MM.1S (cell line): Measurements from ENCODE around the gene NCOA5.

ENCODE experiments used
- DNase-seq: peaks from one replicate; pipeline ENCODE4 v3.0.0-alpha.2; 2015
- H2AFZ ChIP-seq: fragments of 300-600 bp; sonication (generic); 2 replicates; pipeline ENCODE4 v1.6.0; 2016; ENCODE audit warnings: antibody characterized with exemption, low read length
- H3F3A ChIP-seq: fragments of 300-600 bp; sonication (generic); 2 replicates; pipeline ENCODE4 v1.6.1; 2016; ENCODE audit warnings: mild to moderate bottlenecking, antibody characterized with exemption, low read length, moderate library complexity, mixed read lengths; ENCODE audit not compliant: insufficient read depth
- H3K27ac ChIP-seq: fragments of 300-600 bp; sonication (generic); 2 replicates; pipeline ENCODE4 v1.5.1; 2016; ENCODE audit warnings: mild to moderate bottlenecking, low read length
- H3K27me3 ChIP-seq: fragments of 300-600 bp; sonication (generic); replicated peaks from 2 replicates; pipeline ENCODE4 v1.6.0; 2016; ENCODE audit warnings: low read length; ENCODE audit not compliant: insufficient read depth
- H3K36me3 ChIP-seq: fragments of 300-600 bp; sonication (generic); replicated peaks from 2 replicates; pipeline ENCODE4 v1.6.1; 2016; ENCODE audit warnings: mild to moderate bottlenecking, low read length, mixed read lengths; ENCODE audit not compliant: insufficient read depth
- H3K4me1 ChIP-seq: fragments of 300-600 bp; sonication (generic); 2 replicates; pipeline ENCODE4 v1.6.1; 2016; ENCODE audit warnings: low read length, mixed read lengths
- H3K4me2 ChIP-seq: fragments of 300-600 bp; sonication (generic); 2 replicates; pipeline ENCODE4 v1.6.0; 2016; ENCODE audit warnings: low read depth, low read length
- H3K4me3 ChIP-seq: fragments of 300-600 bp; sonication (generic); 2 replicates; pipeline ENCODE4 v1.5.1; 2016; ENCODE audit warnings: low read length, mixed read lengths
- H3K79me2 ChIP-seq: fragments of 300-600 bp; sonication (generic); 2 replicates; pipeline ENCODE4 v1.6.1; 2016; ENCODE audit warnings: mixed run types, low read length, mixed read lengths
- H3K9ac ChIP-seq: fragments of 300-600 bp; sonication (generic); 2 replicates; pipeline ENCODE4 v1.6.1; 2016; ENCODE audit warnings: low read length, mixed read lengths
- H3K9me2 ChIP-seq: fragments of 300-600 bp; sonication (generic); replicated peaks from 2 replicates; pipeline ENCODE4 v1.6.1; 2016; ENCODE audit warnings: mild to moderate bottlenecking, low read length, mixed read lengths; ENCODE audit not compliant: insufficient read depth
- H3K9me3 ChIP-seq: fragments of 300-600 bp; sonication (generic); replicated peaks from 2 replicates; pipeline ENCODE4 v1.6.1; 2016; ENCODE audit warnings: mild to moderate bottlenecking, low read length, mixed read lengths; ENCODE audit not compliant: insufficient read depth
- H4K20me1 ChIP-seq: fragments of 300-600 bp; sonication (generic); 2 replicates; pipeline ENCODE4 v1.6.1; 2016; ENCODE audit warnings: mild to moderate bottlenecking, low read length, moderate library complexity, mixed read lengths; ENCODE audit not compliant: insufficient read depth
- EZH2 ChIP-seq: fragments of 300-600 bp; sonication (generic); optimal IDR thresholded peaks from 2 replicates; pipeline ENCODE3; 2017; ENCODE audit warnings: low read depth, mild to moderate bottlenecking, antibody characterized with exemption, low read length, mixed read lengths
- EZH2phosphoT487 ChIP-seq: fragments of 300-600 bp; sonication (generic); IDR thresholded peaks from 2 replicates; pipeline ENCODE4 v1.6.1; 2018; ENCODE audit warnings: antibody characterized with exemption, low read length
- TF ChIP-seq, protein P1 (sequence below): fragments of 300-600 bp; sonication (generic); IDR thresholded peaks from 2 replicates; pipeline ENCODE4 v1.5.1; 2016; ENCODE audit warnings: antibody characterized with exemption, low read length, mixed read lengths

The NCOA5 gene

GRCh38 chr20:46018611-46019010, 71.2 kb downstream of the NCOA5 start:
- Histone ChIP-seq H3K9me2 (no peaks in the 10 kb centered on the region), H2AFZ (no peak overlapping the region), H3K9me3 (no peaks in the 10 kb centered on the region), H3K27me3 (peaks cover 20% of the 10 kb centered on the region; the same call in 1 of the 2 replicates), H3K36me3 (no peaks in the 10 kb centered on the region), H3K9ac (no peak overlapping the region), H4K20me1 (no peaks in the 10 kb centered on the region), H3K79me2 (no peaks in the 10 kb centered on the region), H3K4me3 (no peak overlapping the region), H3K4me1 (peaks cover 9% of the 10 kb centered on the region; the same call in 1 of the 2 replicates), H3K27ac (no peak overlapping the region), H3F3A (no peaks in the 10 kb centered on the region), H3K4me2 (no peak overlapping the region)
- TF ChIP-seq EZH2phosphoT487 (no peak), EZH2 (no peak)
- TF ChIP-seq, protein P1, sequence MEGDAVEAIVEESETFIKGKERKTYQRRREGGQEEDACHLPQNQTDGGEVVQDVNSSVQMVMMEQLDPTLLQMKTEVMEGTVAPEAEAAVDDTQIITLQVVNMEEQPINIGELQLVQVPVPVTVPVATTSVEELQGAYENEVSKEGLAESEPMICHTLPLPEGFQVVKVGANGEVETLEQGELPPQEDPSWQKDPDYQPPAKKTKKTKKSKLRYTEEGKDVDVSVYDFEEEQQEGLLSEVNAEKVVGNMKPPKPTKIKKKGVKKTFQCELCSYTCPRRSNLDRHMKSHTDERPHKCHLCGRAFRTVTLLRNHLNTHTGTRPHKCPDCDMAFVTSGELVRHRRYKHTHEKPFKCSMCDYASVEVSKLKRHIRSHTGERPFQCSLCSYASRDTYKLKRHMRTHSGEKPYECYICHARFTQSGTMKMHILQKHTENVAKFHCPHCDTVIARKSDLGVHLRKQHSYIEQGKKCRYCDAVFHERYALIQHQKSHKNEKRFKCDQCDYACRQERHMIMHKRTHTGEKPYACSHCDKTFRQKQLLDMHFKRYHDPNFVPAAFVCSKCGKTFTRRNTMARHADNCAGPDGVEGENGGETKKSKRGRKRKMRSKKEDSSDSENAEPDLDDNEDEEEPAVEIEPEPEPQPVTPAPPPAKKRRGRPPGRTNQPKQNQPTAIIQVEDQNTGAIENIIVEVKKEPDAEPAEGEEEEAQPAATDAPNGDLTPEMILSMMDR = no peak
- DNase-seq = no peak

- Histone ChIP-seq H4K20me1 (no peaks in the 10 kb centered on the region), H3K9ac (no peak overlapping the region), H3K4me3 (no peak overlapping the region), H2AFZ (no peak overlapping the region), H3K9me2 (no peaks in the 10 kb centered on the region), H3K4me2 (no peak overlapping the region), H3K27ac (no peak overlapping the region), H3K9me3 (no peaks in the 10 kb centered on the region), H3K27me3 (peaks cover 20% of the 10 kb centered on the region; the same call in 1 of the 2 replicates), H3K36me3 (no peaks in the 10 kb centered on the region), H3K79me2 (no peaks in the 10 kb centered on the region), H3F3A (no peaks in the 10 kb centered on the region), H3K4me1 (peaks cover 10% of the 10 kb centered on the region; the same call in 1 of the 2 replicates)
- no peak for DNase-seq
- TF ChIP-seq, protein P1 = no peak
- TF ChIP-seq EZH2phosphoT487 = no peak
- no peak for TF ChIP-seq EZH2
Measured at GRCh38 chr20:46018112-46018511, 71.7 kb downstream of the NCOA5 start.

- Histone ChIP-seq H3F3A (no peaks in the 10 kb centered on the region), H3K9me3 (no peaks in the 10 kb centered on the region), H3K4me1 (peaks cover 10% of the 10 kb centered on the region; the same call in 1 of the 2 replicates), H2AFZ (no peak overlapping the region), H3K79me2 (no peaks in the 10 kb centered on the region), H3K36me3 (no peaks in the 10 kb centered on the region), H3K9ac (no peak overlapping the region), H3K4me3 (no peak overlapping the region), H3K27me3 (peaks cover 28% of the 10 kb centered on the region), H3K9me2 (no peaks in the 10 kb centered on the region), H3K4me2 (no peak overlapping the region), H3K27ac (no peak overlapping the region), H4K20me1 (no peaks in the 10 kb centered on the region)
- no peak for DNase-seq
- TF ChIP-seq EZH2phosphoT487 (no peak), EZH2 (no peak)
- TF ChIP-seq, protein P1 = no peak
Measured at GRCh38 chr20:46017272-46017671, 72.5 kb downstream of the NCOA5 start.
